ENCODE results near the gene HOXA9.

The HOXA9 gene

DNA sequence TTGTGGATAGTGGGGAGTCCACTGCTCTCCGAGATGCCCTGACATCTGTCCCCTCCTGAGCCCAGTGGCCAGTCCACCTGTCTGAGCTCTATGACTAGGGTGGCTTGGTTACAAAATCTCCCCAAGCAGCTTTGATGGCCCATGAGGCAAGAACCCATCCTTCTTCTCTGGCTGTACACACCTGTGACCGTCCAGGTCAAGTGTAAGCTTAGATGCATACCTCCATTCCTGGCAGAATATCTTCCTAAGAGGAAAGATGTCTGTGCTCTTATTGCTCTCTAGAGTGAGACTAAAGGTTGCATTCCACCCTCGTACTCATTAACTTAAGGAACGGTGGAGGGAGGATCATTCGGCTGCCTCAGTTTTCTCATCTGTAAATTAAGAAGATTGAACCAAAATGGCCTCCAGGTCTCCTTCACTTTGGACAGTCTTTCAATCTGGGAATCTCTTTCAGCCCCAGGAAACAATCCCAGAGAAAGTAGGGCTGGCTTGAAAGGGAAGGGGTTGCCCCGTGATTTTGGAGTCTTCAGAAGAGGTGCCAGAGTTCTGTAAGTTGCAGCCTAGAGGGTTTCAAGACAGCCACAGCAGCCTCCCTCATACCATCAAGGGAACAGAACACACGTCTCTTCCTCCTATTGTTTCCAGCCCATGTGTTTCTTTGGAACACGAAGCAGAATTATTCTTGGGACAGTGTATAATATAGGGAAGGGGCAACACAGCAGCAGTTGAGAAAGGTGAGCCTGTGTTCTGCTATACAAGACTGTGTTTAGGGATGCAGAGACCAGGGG, 40.2 kb downstream of the HOXA9 start:
- DNase-seq: no peak

DNA sequence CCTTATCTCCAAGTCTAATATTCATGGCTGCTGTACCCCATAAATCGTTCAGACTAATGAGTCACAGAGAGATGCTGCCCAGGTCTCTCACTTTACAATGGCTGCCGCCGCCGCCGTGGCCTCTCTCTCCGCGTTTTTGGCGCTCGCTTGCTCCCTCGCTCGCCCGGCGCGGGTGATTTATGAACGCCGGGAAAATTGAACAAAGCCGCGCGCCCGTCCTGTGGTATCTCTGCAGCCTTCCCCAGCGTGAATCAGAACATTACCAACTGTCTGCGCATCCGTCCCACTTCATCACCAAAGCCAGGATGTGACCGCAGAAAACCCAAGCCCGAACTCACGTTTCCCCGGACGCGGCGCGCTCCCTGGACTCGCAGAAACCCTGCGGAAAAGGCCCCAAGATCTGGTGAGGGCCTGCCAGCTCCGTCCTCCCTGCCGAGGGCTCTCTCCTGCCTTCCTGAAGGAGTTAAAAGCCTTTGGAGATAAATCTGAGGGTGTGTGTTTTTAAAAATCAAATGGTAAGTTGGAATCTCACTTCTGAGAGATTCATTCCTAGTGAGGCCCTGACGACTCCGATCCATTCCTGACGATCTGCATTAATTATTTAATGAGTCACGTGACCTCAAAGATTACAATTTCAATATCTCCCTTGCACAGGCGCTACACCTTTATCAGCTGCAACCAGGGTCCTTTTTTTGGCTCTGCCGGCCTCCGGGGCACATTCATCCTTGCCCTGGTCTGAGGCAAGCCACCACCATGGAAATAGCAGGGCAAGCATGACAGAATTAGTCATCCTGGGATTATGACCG, 41.0 kb downstream of the HOXA9 start:
- no peak for DNase-seq

DNA sequence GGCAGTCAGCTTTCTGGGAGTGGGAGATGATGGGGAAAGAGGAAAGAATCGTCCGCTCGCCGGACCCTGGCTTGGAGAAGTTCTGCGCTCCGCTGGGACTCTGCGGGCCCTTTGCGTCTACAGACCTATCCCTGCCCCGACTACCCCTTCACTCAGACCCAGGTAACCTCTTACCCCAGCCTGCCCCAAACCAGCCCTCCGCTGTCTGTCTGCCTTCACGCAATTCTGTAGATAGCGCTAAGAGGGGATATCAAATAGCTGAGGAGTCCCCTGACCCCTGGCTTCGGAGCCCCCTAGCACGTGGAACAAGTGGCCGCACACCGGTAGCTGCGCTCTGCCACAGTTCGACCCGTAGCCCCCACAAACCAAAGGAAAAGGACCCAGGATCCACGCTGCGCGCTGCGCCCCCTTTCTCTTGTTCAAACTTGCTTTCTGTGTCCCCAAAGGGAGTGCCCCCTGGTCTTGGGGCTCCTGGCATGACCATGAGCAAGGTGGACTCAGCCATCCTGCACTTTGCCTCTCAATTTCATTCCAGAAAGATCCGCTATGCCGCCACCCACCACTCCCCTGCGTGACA, 41.8 kb downstream of the HOXA9 start:
- DNase-seq: no peak

DNA sequence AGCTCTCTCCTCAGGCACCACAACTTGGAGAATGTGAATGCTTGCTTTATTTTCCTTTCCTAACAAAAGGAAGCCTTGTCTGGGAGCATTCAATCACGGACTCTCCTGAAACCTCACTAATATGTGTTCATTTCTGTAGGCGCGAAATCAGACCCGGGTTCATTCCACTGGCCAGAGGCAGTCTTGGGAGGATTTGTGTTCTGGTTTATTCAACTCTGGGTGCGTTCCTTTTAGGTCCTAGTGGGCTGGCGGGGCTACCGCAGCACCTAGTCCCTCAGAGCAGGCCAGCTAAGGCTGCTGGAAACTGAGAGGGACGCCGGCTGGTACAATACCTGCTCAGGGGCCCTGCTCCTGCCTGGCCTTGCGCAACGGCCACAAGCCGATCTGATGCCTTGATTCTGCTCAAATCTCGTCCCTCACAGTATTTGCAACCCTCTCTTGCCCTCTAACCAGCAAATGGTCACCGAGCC, 42.3 kb downstream of the HOXA9 start:
- no peak for DNase-seq

DNA sequence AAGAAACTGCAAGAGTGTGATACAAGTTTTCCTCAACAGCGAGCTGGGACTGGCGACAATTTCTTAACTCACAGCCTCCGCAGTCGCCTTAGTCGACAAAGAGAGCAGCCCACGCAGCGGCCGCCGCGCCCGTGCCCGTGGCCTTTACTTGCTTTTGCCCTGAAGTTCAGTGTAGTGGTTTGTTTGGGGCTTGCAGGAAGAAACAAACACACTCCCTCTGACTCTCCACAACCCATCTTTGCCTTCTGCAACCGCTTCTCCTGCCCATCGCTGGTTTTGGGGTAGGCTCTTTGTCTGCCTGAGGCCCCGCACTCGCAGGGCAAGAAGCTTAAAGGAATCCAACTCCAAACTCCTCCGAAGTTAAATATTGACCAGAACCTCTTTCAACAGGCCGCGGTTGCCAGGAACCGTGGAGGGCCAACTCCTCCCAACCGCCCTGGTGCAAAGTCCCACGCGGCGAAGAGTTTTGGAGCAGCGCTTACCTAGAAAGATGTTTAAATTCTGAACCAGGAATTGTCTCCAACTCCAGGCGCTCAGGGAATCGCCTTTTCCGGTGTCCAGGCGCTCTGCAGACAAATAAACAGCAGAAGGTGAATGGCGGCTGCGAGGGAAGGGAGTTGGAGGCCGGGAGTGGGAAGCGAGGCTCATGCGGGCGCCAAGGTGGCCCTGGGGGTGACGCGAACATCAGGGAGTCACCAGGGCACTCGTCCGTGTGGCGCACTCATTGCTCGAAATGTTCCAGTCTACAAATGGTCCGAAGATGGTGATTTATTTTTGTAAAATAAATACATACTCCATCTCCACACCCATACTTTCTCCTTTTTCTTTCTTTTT, 43.0 kb downstream of the HOXA9 start:
- DNase-seq: no peak

DNA sequence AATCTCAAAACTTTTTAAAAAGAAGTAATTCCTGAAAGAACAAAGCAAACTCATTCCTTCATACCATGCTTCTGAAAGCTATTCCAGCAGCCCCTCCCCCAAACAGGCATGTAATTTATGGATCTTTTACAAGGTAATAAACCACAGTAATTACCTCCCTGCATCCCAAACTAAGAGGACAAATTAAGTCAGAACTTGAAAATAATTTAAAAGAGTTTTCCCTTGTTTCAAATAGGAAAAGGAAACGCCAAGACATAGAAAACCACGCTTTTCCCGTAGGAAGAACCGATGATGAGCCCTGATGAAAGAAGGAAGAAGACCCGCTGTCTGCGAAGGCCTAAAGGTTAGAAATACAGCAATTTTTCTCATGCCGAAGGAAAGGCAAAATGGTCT, 43.7 kb downstream of the HOXA9 start:
- DNase-seq: no peak

DNA sequence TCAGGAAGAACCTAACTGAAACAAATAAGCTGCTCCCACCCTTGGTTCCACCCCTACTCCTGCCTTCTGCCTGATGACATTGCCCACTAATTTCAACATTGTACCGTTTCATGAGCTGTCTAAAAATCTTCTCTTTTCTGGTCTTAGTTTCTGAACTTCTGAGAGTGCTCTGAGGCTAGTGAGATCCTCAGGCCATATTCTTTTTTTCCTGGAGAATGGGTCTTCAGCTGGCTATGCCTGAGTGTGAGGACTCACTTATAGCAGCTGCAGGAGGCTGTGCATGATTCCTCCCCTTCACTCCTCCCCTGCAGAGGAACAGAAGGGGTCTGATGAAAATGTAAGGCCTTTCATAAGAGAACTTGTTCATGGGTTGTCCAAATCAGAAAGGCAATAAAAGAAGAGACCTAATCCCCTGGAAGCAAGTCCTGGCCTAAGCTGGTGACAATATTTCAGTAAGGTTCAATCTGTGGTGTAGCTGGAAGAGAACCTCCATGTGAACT, 45.9 kb downstream of the HOXA9 start:
- DNase-seq: no peak

DNA sequence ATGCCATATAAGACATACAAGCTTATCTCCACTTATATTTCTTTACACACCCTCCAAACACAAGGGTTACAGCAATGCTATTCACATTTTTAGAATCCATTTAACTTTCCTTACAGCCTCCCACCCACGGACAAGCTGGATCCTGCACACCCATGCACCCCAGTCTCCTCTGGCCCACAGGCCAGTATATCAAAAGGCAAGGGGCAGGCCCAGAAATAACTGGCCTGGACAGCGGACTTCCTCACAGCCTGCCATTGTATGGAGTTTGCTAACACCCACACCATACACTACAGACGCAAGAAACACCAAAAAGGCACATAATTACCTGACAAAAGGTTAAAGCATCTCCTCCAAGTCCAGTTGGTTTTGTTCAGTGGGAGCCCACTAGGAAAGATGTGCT, 46.8 kb downstream of the HOXA9 start:
- DNase-seq: no peak

DNA sequence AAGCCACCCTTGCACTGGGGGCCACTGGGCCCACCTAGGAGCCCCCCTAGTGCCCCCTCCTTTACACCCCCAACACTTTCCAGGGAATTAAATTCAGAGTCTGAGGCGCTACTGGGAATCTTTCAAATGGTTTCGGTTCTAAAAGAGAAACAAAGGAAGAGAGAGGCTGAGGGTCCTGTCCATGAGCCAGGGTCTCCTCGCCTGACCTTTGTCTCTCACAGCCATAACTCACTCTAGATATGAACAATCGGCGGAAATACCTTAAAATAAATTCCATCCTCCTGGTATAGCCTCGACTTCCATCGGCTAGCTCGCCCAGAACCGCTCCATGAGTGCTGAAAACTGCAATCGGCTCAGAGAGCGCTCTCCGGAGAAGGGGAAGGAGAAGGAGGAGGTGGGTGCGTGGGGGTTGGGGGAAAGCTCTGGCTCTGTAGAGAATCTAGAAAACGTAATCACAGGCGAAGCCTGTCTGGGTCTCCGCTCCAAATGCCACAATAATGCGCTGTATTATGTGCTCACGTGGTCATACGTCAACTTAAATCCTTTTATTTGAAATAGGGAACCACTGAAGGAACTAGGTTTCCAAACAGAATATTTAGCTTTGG, 47.3 kb downstream of the HOXA9 start:
- no peak for DNase-seq

DNA sequence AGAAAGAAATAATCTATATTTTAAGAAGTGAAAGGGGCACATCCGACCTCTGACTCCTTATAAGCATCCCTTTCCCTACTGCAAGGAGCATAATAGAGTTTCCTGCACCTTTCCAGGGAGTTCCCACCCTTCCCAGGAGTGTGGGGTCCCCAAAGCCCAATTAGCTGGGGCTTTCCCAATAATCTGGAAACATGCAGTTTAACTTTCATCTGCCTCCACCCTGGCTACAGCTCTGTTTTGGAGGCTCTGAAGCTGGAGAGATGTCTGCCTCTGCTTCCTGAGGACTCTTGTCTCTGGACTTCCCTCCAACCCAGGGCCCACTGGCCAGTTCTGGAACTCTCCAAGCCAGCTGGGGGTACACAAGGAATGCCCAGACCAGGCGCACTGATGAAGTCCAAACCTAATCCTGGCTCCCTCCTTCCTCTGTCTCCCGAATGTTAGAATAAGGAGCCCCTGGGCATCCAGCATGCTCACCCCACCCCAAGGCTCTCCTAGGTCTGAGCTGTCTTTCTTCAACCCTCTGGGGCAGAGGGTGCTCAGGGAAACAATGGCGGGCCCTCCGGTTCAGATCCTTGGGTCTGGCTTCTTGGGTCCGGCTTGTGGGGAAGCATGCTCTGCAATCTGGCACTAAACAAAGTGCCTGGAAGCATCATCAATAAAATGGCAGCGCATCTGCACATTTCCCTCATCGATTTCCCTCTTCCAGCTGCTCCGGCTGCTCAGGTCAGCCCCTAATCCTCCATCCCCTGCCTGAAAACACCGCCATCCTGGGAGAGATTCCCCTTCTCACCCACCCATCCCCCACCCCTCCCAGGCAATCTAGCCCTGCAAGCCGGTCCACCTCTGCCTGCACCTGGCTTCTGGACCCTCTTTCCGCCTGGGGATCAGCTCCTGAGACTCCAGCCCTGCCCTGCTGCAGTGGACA, 48.1 kb downstream of the HOXA9 start:
- DNase-seq: no peak

DNA sequence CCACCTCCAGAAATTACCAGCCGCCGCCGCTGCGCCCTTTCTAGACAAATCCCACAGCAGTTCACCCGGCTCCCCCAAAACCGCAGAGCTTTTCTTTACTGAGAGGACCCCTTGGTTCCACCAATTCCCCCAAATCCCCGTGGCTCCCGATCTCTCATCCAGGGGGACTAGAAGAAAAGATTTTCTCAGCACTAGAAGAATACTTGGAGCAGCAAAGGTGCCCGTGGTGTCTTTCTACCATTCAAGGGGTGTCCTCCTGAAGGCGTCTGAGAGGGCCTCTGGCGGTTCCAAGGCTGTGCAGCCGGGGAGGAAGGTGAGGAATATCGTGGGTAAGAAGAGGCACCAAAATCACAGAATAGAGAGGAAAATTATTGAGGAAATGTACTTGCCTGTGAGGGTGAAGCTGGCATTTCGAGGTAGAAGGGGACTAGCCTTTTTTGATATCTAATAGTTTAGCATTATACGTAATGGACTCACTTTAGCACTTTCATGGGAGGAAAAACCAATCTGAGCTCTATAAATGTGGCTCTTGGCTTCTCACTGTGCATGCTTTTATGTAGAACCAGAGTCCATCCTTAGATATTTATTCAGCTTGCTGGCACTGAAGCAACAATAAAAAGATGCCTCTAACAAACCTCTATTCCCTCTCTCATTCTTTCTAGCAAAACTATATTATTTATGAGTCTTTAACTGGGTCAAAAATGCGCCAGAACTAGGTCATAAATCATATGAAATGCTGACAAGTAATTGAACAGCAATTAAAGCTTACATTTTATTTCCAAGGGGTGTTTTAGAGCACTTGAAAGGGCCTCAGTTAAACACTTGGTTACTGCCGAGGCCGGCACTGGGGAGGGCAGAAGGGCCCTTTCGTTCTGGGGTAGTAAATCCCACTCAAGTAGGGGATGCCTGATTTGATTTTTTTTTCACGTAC, 49.0 kb downstream of the HOXA9 start:
- no peak for DNase-seq

DNA sequence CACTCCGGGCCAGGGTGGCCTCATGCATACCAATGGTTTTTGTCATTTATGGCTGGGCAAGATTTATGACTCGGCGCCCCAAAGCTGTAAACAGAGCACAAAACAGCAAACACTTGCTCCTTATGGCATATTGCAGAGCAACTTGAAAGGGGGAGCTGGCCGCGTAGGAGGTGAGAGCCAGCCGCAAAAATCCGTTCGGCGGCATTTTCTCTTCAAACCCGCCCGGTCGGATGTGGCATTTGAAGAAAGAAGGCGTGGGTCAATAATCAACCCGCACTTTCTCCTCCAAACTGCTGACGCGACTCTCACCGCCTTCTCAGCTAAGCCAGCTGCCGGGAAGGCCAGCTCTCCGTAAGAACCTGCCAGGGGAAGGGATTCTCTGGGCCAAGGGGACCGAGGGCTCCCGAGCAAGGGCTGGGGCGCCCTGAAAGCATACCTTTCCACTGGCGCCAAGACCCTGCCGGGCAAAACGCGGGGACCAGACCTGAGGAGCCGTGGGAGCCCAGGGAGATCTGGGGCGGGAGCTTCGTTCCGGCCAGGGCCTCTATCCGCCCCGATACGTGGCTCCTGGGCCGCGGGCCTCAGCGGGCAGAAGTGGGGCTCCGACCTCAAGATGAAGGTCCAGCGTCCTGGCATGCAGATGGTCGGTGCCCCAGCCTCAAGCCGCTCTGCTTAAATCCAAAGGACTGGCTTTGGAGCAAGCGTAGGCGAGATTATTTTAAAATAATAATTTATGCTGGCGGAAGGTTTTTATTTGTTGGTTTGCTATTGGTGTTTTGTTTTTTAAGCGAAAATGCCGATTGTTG, 49.9 kb downstream of the HOXA9 start:
- no peak for DNase-seq

DNA sequence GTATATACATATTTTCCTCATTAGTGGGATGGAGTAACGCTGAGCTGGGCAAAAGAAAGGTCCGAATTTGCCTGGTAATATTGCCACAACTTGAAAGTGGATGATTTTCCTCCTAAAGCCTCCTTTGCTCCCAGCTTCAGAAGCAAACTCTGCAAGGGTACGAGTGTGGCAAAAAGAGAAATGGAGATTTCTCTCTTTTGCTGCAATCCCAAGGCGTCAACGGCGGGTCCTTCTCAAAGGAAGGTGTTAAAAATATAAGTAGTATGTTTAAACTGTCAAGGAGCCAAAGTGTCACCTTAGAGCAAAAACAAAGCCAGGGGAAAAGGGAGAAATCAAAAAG, 50.5 kb downstream of the HOXA9 start:
- no peak for DNase-seq

DNA sequence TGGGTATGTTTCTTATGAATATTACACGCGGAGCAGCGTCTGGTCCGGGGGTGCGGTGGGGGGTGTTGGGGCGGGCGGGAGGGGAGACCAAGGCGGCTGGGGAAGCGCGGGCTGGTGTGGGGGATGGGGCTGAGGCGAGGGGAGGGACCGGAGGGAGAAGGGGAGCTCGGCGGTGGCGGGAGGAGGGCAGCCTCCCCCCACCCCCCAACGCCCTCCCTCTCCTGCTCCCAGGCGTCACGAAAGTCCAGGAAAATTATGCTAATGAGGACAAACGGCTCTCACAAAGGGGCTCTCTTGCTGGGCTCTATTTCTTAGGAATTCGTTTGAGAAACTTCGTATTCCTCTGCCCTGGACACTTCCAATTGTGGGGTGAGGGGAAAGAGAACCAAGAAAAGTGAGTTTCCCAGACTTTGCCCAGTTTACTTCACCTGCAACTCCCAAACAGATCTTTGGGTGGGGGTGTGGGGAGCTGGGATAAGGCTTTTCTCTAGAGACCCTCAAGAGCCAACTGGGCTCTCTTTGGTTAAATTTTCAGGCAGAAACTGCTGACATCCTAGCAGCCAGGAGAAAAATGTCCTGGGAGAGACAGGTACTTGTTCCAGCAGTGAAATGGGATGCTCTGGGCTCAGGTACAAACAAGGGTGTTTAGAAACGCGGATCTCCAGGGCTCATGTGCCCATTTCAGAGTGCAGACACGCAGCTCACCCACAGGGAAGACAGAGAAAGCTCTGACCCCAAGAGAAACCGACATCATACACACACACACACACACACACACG, 51.2 kb downstream of the HOXA9 start:
- no peak for DNase-seq

DNA sequence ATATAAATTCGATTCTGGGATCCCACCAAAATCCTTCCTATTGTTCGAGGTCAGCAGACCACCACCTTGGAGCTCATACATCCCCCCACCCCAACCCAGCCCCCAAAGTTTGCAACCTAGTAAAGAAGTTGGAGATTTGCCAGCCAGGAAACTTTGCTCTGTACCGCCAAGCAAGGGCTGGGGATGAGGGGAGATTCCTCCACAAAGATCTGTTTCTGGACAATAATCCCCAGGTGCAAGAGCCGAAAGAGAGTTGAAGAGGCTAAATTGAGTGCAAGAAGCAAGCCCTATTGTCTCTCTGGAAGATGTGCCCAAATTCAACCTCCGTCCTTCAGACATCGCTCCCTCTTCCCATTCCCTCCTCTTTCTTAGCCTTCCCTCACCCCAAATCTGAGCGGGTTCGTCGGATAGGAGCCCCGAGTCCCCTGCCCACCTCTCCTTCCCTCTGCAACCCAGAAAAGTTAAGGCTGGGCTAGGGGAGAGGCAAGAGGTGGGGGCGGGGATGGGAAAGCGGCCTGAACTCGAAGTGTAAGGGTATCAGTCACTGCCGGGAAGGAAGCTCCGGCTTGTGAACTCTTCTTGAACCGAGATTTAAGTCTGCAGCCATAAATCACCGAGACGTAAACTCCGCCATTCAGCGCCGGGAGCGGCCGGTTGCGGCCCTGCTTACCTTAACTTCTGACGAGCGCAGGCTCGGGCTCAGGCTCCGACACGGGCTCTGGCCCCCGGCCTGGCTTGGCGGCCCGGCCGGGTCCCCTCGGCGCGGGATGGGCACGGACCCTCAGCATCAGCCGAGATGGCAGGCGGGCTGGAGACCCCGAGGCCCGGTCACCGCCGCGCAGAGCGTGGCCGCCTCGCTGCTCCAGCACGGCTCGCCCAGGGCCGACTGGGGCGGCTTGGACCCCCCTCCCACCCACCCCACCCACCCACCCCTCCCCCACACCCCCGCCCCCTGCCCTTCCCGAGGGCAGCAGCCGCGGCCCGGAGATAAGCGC, 52.1 kb downstream of the HOXA9 start:
- DNase-seq: no peak

Data from NCI-H446 (cell line).